Suppressor macrophage treated with lipopolysaccharide for 1 hour (primary cell): ENCODE data around the gene SMIM8.
"Not testable (repeated sequence)": the region's sequence is repeated elsewhere in the genome, so short reads cannot be mapped to it uniquely, and the experiment has no call there.

Experiments
- DNase-seq, 3 donors: peaks; one replicate each; pipeline ENCODE4 v3.0.0-alpha.2; 2020 to 2022

Gene SMIM8, protein sequence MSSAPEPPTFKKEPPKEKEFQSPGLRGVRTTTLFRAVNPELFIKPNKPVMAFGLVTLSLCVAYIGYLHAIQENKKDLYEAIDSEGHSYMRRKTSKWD

DNA sequence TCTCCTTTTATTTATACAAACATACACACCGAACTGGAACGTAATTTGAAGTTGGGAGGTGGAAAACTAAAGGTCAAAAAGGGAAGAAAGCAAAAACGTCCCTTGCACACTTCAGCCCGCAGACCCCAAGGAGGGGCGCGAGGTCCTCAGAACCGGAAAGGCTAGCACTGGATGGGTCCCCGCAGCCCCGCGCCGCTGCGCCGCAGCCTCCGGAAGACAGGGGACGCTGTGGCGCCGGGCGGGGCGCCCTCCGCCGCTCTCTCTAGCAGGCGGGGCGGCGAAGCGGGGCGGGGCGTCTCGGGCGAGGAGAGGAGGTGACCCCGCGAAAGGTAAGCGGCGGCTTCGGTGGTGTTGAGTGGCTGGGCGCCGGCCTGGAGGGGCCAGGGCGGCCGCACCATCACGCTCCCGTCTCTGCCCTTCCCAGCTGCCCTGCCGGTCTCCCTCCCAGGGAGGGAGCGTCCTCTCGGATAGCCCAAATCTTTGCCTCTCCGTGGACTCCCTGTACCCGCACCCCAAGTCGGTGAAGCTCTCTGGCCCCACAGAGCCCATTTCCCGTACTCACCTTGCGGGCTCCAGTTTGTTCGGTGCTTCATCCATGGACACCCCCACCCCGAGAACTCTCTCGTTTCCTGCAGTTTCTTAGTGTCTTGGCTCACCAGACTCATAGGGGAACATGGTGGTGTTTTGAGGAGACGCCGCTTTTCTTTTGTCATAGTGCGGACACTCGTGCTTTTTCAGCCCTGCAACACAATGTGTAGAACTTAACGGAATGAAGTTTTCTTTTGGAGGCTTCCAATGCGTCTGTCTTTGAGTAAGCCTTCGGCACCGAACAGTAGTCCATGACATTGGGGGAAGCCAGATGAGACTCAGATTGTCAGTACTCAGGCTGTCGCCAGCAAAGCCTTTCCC lies at the start of gene SMIM8:
Gene SMIM8, plus strand, starts transcription at position 285 of the 909 bp plus-strand sequence. CDS start 14,444 bp downstream, outside the sequence.
- DNase-seq, result peak; percentile 82 to 94 (median 88)

DNA sequence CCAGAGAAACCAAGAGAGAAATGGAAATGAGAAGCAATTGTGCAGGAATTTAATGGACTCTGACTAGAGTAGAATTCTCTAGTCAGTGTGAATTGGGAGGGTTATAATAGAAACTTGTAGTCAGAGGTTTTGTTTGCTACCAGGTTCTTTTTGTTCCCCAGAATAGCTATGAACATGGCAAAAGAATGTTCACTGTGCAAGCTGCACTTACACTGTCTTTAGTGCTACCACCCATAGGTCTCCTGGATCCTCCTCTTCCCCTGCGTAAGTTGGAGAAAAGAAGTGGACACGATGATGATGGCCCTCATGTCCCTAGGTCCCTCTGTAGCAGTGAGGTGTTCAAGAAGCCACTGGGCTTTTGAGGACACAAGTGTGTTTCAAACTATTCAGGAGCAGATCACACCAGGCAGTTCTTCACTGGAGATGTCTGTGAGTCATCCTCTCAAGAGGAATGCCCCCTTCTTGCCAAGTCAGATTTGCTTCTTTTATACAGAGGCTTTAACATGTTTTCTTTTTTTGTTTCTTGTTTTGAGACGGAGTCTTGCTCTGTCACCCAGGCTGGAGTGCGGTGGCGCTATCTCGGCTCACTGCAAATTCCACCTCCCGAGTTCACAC lies 47.6 kb upstream of the SMIM8 start:
- peak in 1 of 3 donors; percentile 1 for DNase-seq

DNA sequence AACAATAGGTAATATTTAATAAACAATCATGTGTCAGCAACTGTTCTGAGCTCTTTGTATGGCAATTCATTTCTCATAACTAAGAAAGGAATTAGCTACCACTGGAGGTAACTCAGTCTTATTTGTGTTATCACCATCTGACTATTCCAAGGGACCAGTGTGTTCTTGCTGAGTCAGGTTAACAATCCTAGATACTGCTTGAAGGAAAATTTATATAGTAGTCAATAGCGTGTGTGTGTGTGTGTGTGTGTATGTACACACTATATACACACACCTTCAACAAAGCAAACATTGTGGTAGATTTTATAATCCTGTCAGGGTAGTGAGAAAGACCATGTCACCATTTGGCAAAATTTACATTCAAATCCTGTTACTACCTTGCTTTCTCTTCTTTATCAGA lies 45.8 kb upstream of the SMIM8 start:
- no peak for DNase-seq

DNA sequence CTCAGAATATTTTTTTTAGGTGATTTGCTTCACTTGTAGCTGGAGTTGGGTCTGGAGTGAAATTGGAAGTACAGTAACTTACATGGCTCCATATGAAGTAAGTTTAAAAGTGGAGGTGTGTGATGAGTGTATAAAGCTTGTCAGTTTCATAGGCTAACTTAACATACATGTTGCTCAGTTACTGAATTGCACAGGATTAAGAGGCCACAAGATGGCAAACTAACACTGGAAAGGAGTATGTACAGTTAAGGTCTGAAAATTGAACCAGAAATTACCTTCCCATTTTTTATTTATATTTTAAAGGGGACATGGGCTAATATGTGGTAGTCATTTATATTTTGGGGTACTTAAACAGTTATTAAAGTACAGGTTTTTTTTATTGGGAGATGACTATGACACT lies 45.3 kb upstream of the SMIM8 start:
- no peak for DNase-seq

DNA sequence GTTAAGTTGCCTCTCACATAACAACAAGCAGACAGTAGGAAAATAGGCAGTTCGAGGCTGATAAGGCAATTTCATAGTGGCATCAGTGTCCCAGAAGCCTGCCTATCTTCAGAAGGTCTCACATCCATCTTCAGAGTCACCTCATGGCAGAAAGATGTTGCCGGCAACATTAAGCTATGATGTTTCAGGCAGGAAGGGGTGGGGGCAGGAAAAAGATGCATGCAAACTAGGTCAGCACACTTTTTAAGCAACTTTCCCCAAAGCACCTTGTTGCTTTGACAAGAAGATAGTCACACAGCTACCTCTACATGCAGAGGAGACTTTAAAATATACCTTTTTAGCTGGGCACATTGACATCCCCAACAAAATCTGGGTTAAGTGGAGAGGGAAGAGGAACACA lies 43.2 kb upstream of the SMIM8 start:
- DNase-seq, result no peak

DNA sequence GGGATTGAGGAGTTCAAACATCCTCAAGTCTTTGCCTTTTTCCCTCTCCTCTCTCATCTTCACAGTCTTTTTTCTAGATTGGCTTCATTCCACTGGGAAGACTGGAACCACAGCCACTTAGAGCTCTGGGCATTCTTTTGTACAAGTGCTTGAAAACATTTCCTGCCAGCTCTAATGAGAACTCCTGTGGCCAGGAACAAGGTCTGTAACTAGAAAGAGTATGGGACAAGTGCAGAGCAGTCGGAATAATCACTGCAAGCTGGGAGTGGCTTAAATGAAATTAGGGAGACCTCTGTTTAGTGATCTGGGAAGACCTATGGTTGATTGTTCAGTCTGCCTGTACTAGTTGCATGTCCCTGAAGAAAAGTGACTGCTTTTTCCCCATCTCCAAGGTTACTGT lies 41.0 kb upstream of the SMIM8 start:
- no peak for DNase-seq

DNA sequence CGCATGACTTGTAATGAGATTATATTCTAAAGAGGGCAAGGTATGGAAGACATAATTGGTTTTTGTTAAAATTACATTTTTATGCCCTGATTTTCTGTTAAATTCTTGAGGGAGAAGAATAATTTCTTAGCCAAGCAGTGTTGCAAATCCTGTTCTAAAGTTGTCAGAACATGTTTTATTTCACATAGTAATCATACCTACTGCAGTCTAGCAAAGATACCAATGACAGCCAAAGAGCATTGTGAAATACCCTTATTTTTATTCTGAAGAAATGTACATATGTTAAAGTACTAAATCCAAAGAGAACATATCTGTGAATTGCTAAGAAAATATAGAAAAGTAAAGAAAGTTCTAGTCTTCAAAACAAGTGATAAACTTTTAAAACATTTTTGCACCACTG lies 39.6 kb upstream of the SMIM8 start:
- no peak for DNase-seq

DNA sequence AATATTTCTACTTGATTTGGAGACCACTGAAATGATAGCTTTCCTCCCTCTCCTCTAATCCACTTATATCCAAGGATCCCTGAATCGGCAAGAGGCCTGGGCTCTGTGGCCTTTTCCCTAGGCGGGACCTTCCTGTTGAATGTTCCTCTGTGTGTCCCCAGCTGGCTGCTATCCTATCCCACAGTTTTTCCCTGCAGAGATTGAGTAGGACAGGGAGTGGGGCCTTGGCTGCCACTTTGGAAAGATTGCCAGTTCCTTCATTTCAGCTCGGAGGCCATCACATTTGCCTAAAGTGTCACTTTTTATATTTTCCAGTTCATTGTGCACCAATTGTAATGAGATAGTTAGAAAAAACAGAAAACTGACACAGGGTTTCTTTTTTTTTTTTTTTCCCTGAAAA lies 38.9 kb upstream of the SMIM8 start:
- DNase-seq, result no peak

DNA sequence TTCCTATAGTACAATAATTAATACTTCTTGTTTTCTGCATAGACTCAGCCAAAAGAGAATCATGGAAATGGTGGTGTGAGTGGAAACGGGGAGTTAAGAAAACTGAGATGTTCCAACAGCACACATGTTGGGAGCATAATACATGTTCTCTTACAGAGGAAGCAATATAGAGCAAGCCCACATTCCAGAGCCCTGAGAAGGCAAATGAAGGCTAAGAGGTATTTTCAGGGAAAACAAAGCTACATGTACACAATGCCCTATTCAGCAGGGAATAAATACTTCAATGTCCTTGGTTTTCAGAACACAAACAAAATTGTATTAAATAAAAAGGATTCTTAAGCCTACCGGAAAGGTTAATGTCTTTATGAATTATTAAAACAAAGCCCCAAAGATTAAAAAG lies 35.1 kb upstream of the SMIM8 start:
- DNase-seq, result no peak

DNA sequence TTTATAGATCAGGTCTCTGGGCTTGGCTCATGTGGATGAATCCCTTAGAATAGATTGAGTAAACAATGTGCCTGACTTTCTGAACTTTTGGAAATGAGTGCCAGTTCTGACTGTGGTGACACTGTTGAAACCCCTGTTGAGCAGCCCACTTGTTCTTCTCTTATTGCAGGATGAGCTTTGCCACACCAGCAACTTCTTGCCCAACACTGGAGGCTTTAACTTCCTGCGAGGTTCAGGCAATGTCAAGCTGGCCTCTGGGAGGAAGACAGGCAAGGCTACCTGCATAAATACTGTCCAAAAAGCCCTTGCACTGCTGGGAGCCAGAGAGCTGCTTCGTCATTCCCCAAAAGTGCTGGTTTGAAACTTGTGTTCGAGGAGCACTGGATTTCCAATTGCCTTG lies 32.8 kb upstream of the SMIM8 start:
- DNase-seq, result no peak

DNA sequence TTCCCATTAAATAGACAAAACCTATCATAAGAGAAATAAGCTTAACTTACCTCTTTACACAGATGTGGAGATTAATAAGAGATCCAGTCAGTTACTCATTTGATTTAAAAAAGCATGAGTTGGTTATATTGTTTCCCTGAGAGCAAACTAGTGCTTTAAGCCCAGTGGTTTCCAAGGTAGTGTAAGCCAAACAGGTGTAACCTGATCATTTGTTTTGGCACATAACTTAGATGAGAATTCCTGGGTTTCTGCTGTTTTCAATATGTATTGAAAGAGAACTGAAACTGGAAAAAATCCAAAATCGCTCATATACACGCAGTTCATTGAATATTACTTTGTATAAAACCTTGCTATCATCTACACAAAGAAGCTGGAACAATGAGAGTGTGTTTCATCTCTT lies 30.5 kb upstream of the SMIM8 start:
- no peak for DNase-seq

DNA sequence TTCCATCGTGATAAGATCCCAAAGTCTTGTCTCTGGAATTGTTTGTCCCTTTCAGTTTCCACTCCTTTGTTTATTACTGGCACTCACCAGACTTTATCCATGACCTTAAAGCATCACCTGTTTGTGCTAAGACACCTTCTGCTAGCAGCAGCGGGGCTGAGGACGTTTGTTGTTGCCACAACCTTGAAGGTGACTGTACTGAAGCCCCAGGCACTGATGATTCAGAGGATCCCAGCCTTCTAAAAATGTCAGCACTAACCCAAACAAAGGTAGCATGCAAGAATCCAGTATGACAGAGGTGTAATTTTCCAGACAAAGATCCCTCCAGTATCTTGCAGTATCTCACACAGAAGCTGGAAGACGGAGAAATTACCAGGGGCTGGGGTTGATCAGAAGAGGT lies 28.9 kb upstream of the SMIM8 start:
- no peak for DNase-seq

DNA sequence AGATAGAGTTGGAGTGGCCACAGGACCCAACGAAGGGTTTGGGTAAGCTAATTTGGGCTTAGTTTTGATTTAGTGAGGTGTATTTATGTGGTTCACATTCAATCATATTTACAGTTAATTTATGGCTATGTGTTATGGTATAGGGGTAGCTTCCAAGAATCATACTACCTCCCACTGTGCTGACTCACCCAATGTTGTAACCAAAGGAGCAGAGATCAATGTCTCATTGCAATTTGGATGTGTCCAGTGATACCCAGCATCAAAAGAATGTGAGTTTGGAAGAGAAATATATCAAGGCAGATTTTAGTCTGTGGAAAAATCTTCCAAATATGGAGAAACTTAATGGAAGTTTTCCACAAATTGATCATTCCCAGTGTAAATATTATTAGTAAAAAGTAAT lies 25.3 kb upstream of the SMIM8 start:
- DNase-seq, result peak in 1 of 3 donors; percentile 9

DNA sequence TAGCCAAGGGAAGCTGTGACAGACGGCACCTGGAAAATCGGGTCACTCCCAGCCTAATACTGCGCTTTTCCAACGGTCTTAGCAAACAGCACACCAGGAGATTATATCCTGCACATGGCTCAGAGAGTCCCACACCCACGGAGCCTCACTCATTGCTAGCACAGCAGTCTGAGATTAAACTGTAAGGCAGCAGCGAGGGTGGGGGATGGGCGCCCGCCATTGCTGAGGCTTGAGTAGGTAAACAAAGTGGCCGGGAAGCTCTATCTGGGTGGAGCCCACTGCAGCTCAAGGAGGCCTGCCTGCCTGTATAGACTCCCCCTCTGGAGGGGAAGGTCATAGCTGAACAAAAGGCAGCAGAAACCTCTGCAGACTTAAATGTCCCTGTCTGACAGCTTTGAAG lies 21.1 kb upstream of the SMIM8 start:
- DNase-seq, result not testable (repeated sequence)

DNA sequence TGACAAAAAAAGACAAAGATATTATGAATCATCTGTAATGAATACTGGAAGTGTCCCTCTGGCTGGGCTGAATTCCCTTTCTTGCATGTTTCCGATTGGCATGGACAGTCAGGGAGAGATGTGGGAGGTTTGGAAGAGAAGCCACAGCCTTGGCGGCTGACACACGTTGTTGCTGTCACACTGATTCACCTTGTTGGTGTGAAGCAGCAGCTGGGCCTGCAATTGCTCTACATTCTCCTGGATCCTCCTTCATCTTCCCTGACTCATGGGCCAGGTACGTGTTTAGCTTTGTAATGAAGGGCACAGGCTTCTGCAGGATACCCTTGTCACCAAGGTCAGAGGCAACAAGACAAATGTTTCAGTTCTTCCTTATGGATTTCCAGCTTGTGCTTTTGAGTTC lies 13.4 kb upstream of the SMIM8 start:
- DNase-seq, result no peak

DNA sequence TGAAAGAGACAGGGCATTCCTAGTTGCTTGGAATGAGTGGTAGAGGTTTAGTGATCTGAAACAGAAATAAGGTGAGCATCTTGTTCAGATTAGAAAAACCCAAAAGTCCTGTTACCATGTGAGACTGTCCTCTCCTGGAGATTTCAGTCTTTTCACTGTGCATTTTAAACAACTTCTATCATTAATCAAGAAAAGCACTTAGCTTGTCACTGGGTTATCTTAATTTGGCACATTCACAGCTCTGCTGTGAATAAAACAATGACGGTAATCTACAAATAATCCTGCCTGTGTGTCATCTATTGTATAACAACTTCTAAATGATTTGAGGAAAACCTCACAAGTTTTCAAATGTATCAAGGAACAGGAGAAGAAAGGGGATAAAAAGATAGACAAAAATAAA lies 9.5 kb upstream of the SMIM8 start:
- DNase-seq, result no peak

DNA sequence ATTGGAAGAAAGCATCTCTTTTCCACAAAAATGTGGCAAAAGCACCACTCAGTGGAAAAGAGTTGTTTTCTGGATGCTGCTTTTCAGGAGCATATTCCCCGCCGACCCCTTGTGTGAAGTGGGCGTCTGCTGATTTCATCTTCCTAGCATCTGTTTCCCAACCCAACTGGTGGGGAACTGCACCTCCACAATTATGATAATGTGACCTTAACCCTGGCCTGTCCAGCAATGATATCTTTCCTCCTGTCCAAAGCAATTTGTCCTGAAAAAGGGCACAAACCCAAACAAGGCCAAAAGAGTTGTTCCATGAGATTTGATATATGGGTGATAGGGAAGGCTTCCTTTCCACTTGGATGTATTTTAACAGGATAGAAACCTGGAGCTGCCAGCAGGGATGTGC lies 7.3 kb upstream of the SMIM8 start:
- DNase-seq, result peak in 1 of 3 donors; percentile 8

DNA sequence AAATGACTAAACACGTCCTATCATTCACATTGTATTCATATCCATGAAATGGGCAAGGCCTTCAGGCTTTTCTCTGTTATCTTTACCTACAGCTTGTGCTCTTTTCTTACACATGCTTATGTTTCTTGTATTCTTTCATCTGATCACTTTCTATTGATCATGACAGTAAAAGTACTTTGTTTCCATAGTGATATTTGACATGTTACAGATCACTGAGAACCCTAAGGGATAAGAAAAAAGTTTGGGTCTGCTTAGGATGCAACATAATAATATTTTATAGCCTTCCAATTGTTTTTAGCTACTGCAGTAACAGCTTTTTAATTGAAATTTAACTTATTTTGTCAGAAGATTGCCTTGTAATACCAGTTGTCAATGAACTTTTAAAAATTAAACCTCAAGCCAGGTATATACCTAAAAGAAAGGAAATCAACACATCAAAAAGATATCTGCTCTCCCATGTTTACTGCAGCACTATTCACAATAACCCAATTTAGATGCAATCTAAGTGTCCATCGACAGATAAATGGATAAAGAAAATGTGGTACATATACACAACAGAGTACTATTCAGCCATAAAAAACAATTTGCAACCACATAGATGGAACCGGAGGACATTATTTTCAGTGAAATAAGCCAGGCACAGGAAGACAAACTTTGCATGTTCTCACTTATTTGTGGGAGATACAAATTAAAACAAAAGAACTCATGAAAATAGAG lies 3.0 kb upstream of the SMIM8 start:
- peak in 1 of 3 donors; percentile 16 for DNase-seq

DNA sequence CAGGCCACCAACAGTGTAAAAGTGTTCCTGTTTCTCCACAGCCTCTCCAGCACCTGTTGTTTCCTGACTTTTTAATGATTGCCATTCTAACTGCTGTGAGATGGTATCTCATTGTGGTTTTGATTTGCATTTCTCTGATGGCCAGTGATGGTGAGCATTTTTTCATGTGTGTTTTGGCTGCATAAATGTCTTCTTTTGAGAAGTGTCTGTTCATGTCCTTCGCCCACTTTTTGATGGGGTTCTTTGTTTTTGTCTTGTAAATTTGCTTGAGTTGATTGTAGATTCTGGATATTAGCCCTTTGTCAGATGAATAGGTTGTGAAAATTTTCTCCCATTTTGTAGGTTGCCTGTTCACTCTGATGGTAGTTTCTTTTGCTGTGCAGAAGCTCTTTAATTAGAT lies 1.5 kb downstream of the SMIM8 start:
- not testable (repeated sequence) for DNase-seq

DNA sequence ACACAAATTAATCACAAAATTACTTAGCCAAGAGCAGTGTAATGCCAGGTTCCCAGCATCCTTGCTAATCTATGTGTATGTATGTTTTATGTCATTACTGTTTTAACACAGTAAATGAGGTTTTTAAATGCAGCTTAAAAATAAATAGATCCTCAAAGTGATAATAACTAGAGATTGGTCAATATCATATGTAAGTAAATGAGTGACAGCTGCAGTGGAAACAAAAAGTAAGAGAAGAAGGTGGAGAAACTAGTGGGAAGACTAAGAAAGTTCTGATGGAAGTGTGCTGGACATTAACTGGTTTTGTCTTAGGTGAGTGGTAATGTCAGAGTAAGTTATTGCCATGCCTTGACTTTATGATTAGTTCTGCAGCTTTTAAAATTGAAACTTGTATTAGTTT lies 8.6 kb downstream of the SMIM8 start:
- DNase-seq, result peak in 1 of 3 donors; percentile 10

DNA sequence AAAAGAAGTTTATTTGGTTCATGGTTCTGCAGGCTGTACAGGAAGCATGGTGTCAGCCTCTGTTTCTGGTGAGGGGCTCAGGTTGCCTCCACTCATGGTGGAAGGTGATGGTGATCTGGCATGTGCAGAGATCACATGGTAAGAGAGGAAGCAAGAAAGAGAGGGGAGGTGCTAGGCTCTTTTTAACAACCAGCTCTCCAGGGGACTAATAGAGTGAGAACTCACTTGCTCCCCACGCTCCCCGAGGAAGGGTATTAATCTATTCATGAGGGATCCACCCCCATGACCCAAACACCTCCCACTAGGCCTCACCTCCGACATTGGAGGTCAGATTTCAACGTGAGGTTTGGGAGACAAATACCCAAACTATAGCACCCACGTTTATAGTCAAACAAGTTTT lies 10.6 kb downstream of the SMIM8 start:
- no peak for DNase-seq

DNA sequence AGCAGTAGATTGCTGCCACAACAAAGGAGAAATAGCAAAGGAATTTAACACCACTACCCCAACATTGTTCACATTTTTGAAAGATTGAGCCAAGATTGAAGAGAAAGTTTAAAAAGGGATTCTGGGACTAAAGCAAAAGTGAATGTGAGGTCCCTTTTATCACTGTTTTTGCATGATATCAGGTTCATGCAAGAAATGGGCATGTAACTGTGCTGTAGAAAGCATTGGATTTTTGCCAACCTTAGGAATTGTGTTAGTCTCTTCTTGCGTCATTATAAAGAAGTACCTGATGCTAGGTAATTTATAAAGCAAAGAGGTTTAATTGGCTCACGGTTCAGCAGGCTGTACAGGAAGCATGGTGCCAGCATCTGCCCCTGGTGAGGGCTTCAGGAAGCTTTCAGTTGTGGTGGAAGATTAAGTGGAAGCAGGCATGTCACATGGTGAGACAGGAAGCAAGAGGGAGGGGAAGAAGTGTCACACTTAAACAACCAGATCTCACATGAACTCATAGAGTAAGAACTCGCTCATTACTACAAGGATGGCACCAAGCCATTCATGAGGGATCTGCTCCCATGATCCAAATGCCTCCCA lies 11.3 kb downstream of the SMIM8 start:
- peak in 1 of 3 donors; percentile 9 for DNase-seq

DNA sequence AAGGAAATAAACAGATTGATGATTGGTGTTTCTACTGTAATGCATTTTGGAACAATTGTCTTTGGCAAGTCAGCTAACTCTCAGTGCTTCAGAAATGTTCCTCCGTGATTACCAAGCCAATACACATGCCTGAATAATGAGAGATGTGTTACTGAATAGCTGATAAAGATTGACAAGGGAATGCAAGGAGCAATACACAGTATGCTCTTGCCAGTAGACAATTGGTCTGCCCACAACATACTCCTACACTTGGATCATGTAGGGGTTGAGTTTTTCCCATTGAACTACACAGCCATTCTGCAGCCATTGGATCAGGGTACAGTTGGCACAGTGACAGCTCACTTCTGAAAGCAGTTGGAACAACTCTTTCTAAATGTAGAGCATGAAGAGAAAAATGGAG lies 12.3 kb downstream of the SMIM8 start:
- no peak for DNase-seq
